CD4-positive, CD25-positive, alpha-beta regulatory T cell (primary cell): ENCODE results near the gene PANK4. TPM values are rescaled to one million over a fixed set of nuclear protein-coding genes. Genes with fewer than 3 reads are reported as not detected.

Experiments
- ATAC-seq, 2 donors: fragments of 150-1000 bp; cut with Tn5 transposase; one replicate each; pipeline ENCODE4 v1.10.0; 2021; ENCODE audit warnings: low read depth in 2 of 2, moderate number of reproducible peaks in 2 of 2, moderate library complexity in 1 of 2
- DNase-seq, 3 donors: peaks; one replicate each; pipeline versions ENCODE4 v3.0.0 to v3.0.0-alpha.2; 2012 to 2022; ENCODE audit warnings: mixed read lengths in 1 of 3
- H3K27ac ChIP-seq: one replicate; pipeline ENCODE4 v1.7.0; 2013; ENCODE audit warnings: mild to moderate bottlenecking, low read length; ENCODE audit not compliant: insufficient read depth, poor library complexity, severe bottlenecking
- H3K27me3 ChIP-seq: one replicate; pipeline ENCODE4 v1.7.0; 2013; ENCODE audit warnings: low read length; ENCODE audit not compliant: control insufficient read depth, insufficient read depth
- H3K36me3 ChIP-seq: one replicate; pipeline ENCODE4 v1.7.0; 2013; ENCODE audit warnings: mild to moderate bottlenecking, low read length, moderate library complexity; ENCODE audit not compliant: control insufficient read depth, insufficient read depth
- H3K4me1 ChIP-seq: 2 replicates; pipeline ENCODE4 v1.7.0; 2013; ENCODE audit warnings: mild to moderate bottlenecking, low read length; ENCODE audit not compliant: insufficient read depth, control insufficient read depth, poor library complexity, severe bottlenecking
- H3K4me3 ChIP-seq: one replicate; pipeline ENCODE4 v1.7.0; 2013; ENCODE audit warnings: low read depth, mild to moderate bottlenecking, low read length, moderate library complexity
- H3K9me3 ChIP-seq, 2 experiments: 1 replicate in 1 of 2; 2 replicates in 1 of 2; pipeline ENCODE4 v1.7.0; 2013; ENCODE audit warnings: low read length in 2 of 2, mild to moderate bottlenecking in 1 of 2, moderate library complexity in 1 of 2; ENCODE audit not compliant: control insufficient read depth in 2 of 2
- H3K27ac Mint-ChIP-seq, 3 donors: one replicate each; pipeline ENCODE4 v1.8.0; 2020 to 2022; ENCODE audit warnings: mild to moderate bottlenecking in 3 of 3, mixed read lengths in 3 of 3, moderate library complexity in 2 of 3
- H3K27me3 Mint-ChIP-seq: one replicate; pipeline ENCODE4 v1.8.0; 2022; ENCODE audit warnings: mild to moderate bottlenecking, mixed read lengths
- H3K36me3 Mint-ChIP-seq: one replicate; pipeline ENCODE4 v1.8.0; 2020; ENCODE audit warnings: mixed read lengths
- H3K4me1 Mint-ChIP-seq, 4 donors: one replicate each; pipeline ENCODE4 v1.8.0; 2020 to 2022; ENCODE audit warnings: mixed read lengths in 4 of 4, mild to moderate bottlenecking in 1 of 4
- H3K4me3 Mint-ChIP-seq, 4 donors: one replicate each; pipeline ENCODE4 v1.8.0; 2020 to 2022; ENCODE audit warnings: mild to moderate bottlenecking in 4 of 4, mixed read lengths in 4 of 4, moderate library complexity in 3 of 4
- H3K9me3 Mint-ChIP-seq, 7 donors: one replicate each; pipeline ENCODE4 v1.8.0; 2020 to 2022; ENCODE audit warnings: mixed read lengths in 7 of 7, mild to moderate bottlenecking in 3 of 7, moderate library complexity in 2 of 7
- polyA plus RNA-seq, 4 donors: library from polyadenylated mRNA; unstranded; fragments of 300-500 nt; fragmentation: Illumina TruSeq; gene quantifications; one replicate each; pipeline ENCODE4 v1.2.3, GENCODE V29; 2021
- total RNA-seq: library from RNA; stranded (reverse); gene quantifications from one replicate; pipeline ENCODE4 v1.2.3, GENCODE V29; 2022

Gene PANK4
- total and polyA plus RNA-seq, 5 donors from 2014 or later = 16.8 to 66.6 (median 17.7) TPM

DNA sequence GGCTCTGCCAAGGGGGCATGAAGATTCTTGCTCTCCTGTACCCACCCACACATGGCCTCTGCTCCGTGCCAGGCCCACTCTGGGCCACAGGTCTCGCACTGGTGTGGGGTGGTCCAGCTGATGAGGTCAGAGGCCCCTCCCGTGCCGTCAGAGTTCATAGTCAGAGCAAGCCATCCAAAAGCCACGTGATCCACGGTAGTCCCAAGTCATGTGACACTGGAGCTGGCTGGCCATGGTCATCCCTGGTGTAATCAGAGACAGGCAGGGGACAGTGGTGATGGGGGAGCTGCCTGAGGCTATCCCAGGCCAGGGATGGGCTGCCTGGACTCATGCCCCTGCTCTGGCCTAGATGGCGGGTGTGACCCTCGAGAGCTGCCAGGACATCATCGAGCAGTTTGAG is 39.8 kb downstream of the PANK4 start:
- H3K27ac Mint-ChIP-seq = no peak overlapping the region
- H3K27ac ChIP-seq = no peak overlapping the region
- H3K36me3 Mint-ChIP-seq = peaks cover 22% of the 10 kb centered on the region
- peaks cover 9 to 11% of the 10 kb centered on the region in 2 experiments for H3K9me3 ChIP-seq
- H3K36me3 ChIP-seq = peaks cover 25% of the 10 kb centered on the region
- ATAC-seq = no peak
- H3K4me3 ChIP-seq = no peak overlapping the region
- H3K4me1 ChIP-seq = no peaks in the 10 kb centered on the region
- H3K4me1 Mint-ChIP-seq = peaks cover 0 to 7% (median 2%) of the 10 kb centered on the region in 4 donors
- no peak overlapping the region for H3K4me3 Mint-ChIP-seq
- no peaks in the 10 kb centered on the region for H3K27me3 Mint-ChIP-seq
- peaks cover 0 to 10% (median 6%) of the 10 kb centered on the region in 7 donors for H3K9me3 Mint-ChIP-seq
- H3K27me3 ChIP-seq = no peaks in the 10 kb centered on the region
- no peak for DNase-seq

- no peaks in the 10 kb centered on the region for H3K27me3 Mint-ChIP-seq
- Histone ChIP-seq H3K4me1 (no peaks in the 10 kb centered on the region), H3K4me3 (no peak overlapping the region), H3K9me3 (peaks cover 9 to 11% of the 10 kb centered on the region in 2 experiments), H3K27ac (no peak overlapping the region), H3K27me3 (no peaks in the 10 kb centered on the region), H3K36me3 (peaks cover 25% of the 10 kb centered on the region)
- peaks cover 22% of the 10 kb centered on the region for H3K36me3 Mint-ChIP-seq
- no peak overlapping the region for H3K27ac Mint-ChIP-seq
- peaks cover 0 to 10% (median 4%) of the 10 kb centered on the region in 7 donors for H3K9me3 Mint-ChIP-seq
- no peak overlapping the region for H3K4me3 Mint-ChIP-seq
- H3K4me1 Mint-ChIP-seq = peaks cover 0 to 4% (median 1%) of the 10 kb centered on the region in 4 donors
- ATAC-seq (no peak), DNase-seq (no peak)
These were observed 40.4 kb downstream of the PANK4 start for GRCh38 chr1:2486041-2486440.

GRCh38 chr1:2483970-2484369 is 42.4 kb downstream of the PANK4 start:
- Histone ChIP-seq H3K27me3 (no peaks in the 10 kb centered on the region), H3K9me3 (peaks cover 8 to 11% of the 10 kb centered on the region in 2 experiments), H3K4me3 (no peak overlapping the region), H3K36me3 (peaks cover 18% of the 10 kb centered on the region), H3K27ac (no peak overlapping the region), H3K4me1 (no peaks in the 10 kb centered on the region)
- Mint-ChIP-seq H3K4me1 (peaks cover 0 to 4% (median 1%) of the 10 kb centered on the region in 4 donors), H3K27me3 (no peaks in the 10 kb centered on the region), H3K36me3 (peaks cover 18% of the 10 kb centered on the region), H3K4me3 (no peak overlapping the region), H3K27ac (no peak overlapping the region), H3K9me3 (peaks cover 0 to 9% (median 1%) of the 10 kb centered on the region in 7 donors)
- DNase-seq (no peak), ATAC-seq (no peak)

DNA sequence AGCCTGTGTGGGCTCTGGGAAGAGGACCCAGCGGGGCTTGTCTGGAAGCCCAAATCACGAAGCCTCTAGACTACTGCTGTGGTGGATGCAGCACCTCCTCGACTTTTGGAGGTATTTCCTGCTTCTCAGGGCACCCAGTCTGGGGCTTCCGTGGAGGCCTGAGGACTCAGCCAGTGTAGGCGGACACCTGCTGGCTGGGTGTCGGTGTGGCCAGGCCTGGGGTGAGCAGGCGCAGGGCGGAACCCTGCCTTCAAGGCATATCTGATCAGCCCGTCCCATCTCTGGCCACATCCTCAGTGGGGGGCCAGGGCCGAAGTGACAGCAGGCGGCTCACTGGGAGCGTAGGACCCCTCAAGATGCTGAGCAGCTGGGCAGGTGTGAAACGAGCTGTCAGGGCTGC is 43.4 kb downstream of the PANK4 start:
- no peak for DNase-seq
- peaks cover 0 to 4% (median 1%) of the 10 kb centered on the region in 4 donors for H3K4me1 Mint-ChIP-seq
- H3K27me3 Mint-ChIP-seq = no peaks in the 10 kb centered on the region
- no peak overlapping the region for H3K27ac Mint-ChIP-seq
- Histone ChIP-seq H3K4me3 (no peak overlapping the region), H3K27ac (no peak overlapping the region), H3K36me3 (peaks cover 10% of the 10 kb centered on the region), H3K4me1 (no peaks in the 10 kb centered on the region), H3K27me3 (no peaks in the 10 kb centered on the region), H3K9me3 (peaks cover 0 to 2% of the 10 kb centered on the region in 2 experiments)
- peaks cover 10% of the 10 kb centered on the region for H3K36me3 Mint-ChIP-seq
- ATAC-seq = no peak
- peaks cover 0 to 2% (median 1%) of the 10 kb centered on the region in 7 donors for H3K9me3 Mint-ChIP-seq
- H3K4me3 Mint-ChIP-seq = no peak overlapping the region

- Histone ChIP-seq H3K27me3 (no peaks in the 10 kb centered on the region), H3K36me3 (peaks cover 6% of the 10 kb centered on the region), H3K9me3 (no peaks in the 10 kb centered on the region), H3K4me1 (no peaks in the 10 kb centered on the region), H3K27ac (no peak overlapping the region), H3K4me3 (no peak overlapping the region)
- Mint-ChIP-seq H3K27ac (no peak overlapping the region), H3K4me3 (no peak overlapping the region), H3K9me3 (no peaks in the 10 kb centered on the region), H3K27me3 (no peaks in the 10 kb centered on the region), H3K4me1 (peaks cover 0 to 4% (median 1%) of the 10 kb centered on the region in 4 donors), H3K36me3 (peaks cover 6% of the 10 kb centered on the region)
- no peak for DNase-seq
- ATAC-seq = no peak
These were observed 43.8 kb downstream of the PANK4 start for GRCh38 chr1:2482588-2482987.

DNA sequence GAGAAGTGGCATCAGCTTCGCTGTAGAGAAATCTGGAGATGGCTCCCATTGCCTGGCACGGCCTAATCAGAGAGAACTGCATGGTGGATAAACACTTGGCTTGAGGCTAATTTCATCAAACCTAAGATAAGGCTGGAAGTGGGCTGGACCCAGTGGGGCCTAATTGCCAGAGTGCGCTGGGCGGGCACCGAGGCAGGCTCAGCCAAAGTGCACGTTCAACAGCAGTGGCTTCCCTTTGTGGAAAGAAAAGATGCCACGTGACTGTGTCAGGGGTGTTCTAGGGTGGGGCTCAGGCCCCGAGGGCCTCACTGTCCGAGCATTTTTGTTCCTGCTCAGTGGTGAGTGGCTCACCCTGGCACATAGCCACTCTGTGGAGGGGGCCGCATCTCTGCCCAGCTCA is 44.5 kb downstream of the PANK4 start:
- DNase-seq (no peak), ATAC-seq (no peak)
- Mint-ChIP-seq H3K27ac (no peak overlapping the region), H3K4me1 (peaks cover 0 to 4% (median 1%) of the 10 kb centered on the region in 4 donors), H3K36me3 (peaks cover 3% of the 10 kb centered on the region), H3K4me3 (no peak overlapping the region), H3K9me3 (no peaks in the 10 kb centered on the region), H3K27me3 (no peaks in the 10 kb centered on the region)
- Histone ChIP-seq H3K4me3 (no peak overlapping the region), H3K36me3 (no peaks in the 10 kb centered on the region), H3K27ac (no peak overlapping the region), H3K27me3 (no peaks in the 10 kb centered on the region), H3K4me1 (no peaks in the 10 kb centered on the region), H3K9me3 (no peaks in the 10 kb centered on the region)

GRCh38 chr1:2480986-2481364 is 45.4 kb downstream of the PANK4 start:
- H3K4me1 ChIP-seq = no peaks in the 10 kb centered on the region
- Mint-ChIP-seq H3K4me3 (no peak overlapping the region), H3K36me3 (peaks cover 3% of the 10 kb centered on the region), H3K4me1 (peaks cover 0 to 4% (median 1%) of the 10 kb centered on the region in 4 donors), H3K27me3 (no peaks in the 10 kb centered on the region), H3K9me3 (no peaks in the 10 kb centered on the region), H3K27ac (no peak overlapping the region)
- H3K27me3 ChIP-seq = no peaks in the 10 kb centered on the region
- H3K4me3 ChIP-seq = no peak overlapping the region
- no peaks in the 10 kb centered on the region for H3K36me3 ChIP-seq
- no peaks in the 10 kb centered on the region for H3K9me3 ChIP-seq
- no peak for DNase-seq
- H3K27ac ChIP-seq = no peak overlapping the region
- no peak for ATAC-seq

DNA sequence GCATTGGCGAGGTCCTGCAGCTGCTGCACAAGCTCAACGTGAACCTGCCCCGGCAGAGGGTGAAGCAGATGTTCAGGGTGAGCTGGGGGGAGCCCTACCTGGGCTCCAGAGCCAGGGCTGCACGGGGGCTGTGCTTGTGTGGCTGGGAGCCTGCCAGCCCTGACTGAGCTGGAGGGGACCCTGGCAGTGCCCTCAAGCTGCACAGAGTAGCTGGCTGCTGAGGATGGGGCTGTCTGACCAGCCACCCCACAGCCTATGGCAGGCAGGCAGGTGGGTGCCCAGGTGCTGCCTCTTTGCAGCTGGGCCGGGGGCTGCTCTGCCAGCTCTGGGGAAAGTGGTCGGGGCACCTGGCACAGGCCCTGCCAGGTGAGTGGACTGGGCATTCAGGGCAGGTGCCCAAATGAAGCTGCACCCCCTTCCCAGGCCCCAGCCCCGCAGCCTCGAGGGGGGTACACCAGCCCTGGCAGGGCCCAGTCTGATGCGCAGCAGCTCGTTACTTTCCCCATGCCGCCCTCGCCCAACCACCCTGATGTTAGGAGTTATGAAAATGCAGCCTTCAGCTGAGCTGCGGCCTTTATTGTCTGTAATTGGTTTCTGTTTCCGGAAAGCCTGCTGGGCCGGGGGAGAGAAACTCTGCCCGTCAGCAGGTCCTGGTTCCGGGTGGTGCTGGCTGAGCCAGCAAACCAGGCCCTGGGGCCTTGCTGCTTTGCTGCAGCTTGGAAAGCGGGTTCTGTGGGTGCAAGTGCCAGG is 46.0 kb downstream of the PANK4 start:
- H3K9me3 Mint-ChIP-seq = no peaks in the 10 kb centered on the region

More for the DNA sequence above, 46.0 kb downstream of the PANK4 start:
- H3K4me1 ChIP-seq = no peaks in the 10 kb centered on the region
- no peak overlapping the region for H3K27ac ChIP-seq
- no peaks in the 10 kb centered on the region for H3K9me3 ChIP-seq
- DNase-seq = no peak
- Mint-ChIP-seq H3K27me3 (no peaks in the 10 kb centered on the region), H3K4me3 (no peak overlapping the region), H3K4me1 (peaks cover 0 to 4% (median 1%) of the 10 kb centered on the region in 4 donors), H3K36me3 (peaks cover 3% of the 10 kb centered on the region), H3K27ac (no peak overlapping the region)
- no peaks in the 10 kb centered on the region for H3K36me3 ChIP-seq
- no peak for ATAC-seq
- no peak overlapping the region for H3K4me3 ChIP-seq
- no peaks in the 10 kb centered on the region for H3K27me3 ChIP-seq
